HL-60 (cell line): ENCODE results near the gene MRPS2.

Source experiments
- DNase-seq, 2 experiments: peaks; one replicate each; pipeline ENCODE4 v3.0.0-alpha.2; 2010 to 2020; ENCODE audit warnings: low read depth in 1 of 2, low spot score in 1 of 2
- H3K27ac ChIP-seq: fragments of 250-450 bp; sonication (Bioruptor Pico); replicated peaks from 2 replicates; pipeline ENCODE4 v1.5.1; 2020; ENCODE audit warnings: mild to moderate bottlenecking, moderate library complexity
- H3K27me3 ChIP-seq: fragments of 250-450 bp; sonication (Bioruptor Pico); 2 replicates; pipeline ENCODE4 v1.5.1; 2021; ENCODE audit warnings: mild to moderate bottlenecking, moderate library complexity; ENCODE audit not compliant: insufficient read depth, poor library complexity, severe bottlenecking
- H3K4me3 ChIP-seq: replicated peaks from 2 replicates; pipeline ENCODE4 v1.5.1; 2011; ENCODE audit warnings: mild to moderate bottlenecking, control low read depth, low read length; ENCODE audit not compliant: insufficient read depth
- CTCF ChIP-seq: IDR thresholded peaks from one replicate; pipeline ENCODE4 v1.5.1; 2011; ENCODE audit warnings: low read length, control low read depth, inconsistent platforms; ENCODE audit not compliant: insufficient read depth
- GABPA ChIP-seq: IDR thresholded peaks from 2 replicates; pipeline ENCODE4 v1.6.1; 2012; ENCODE audit warnings: low read depth
- POLR2AphosphoS5 ChIP-seq: IDR thresholded peaks from 2 replicates; pipeline ENCODE4 v1.6.1; 2012; ENCODE audit warnings: low read depth
- REST ChIP-seq: IDR thresholded peaks from 2 replicates; pipeline ENCODE4 v1.6.1; 2012; ENCODE audit warnings: low read depth; ENCODE audit not compliant: insufficient replicate concordance
- SPI1 ChIP-seq: IDR thresholded peaks from 2 replicates; pipeline ENCODE4 v1.6.1; 2012; ENCODE audit warnings: low read depth, mild to moderate bottlenecking, borderline replicate concordance

The MRPS2 gene

GRCh38 chr9:135484460-135485277, 15.8 kb upstream of the MRPS2 start:
- DNase-seq = no peak
- Histone ChIP-seq H3K27ac (no peak overlapping the region), H3K4me3 (no peak overlapping the region), H3K27me3 (peaks cover 11% of the 10 kb centered on the region)
- TF ChIP-seq GABPA = no peak
- TF ChIP-seq CTCF = no peak
- TF ChIP-seq REST = no peak
- TF ChIP-seq SPI1 = no peak
- TF ChIP-seq POLR2AphosphoS5 = no peak

GRCh38 chr9:135485385-135485784, 15.1 kb upstream of the MRPS2 start:
- no peak for TF ChIP-seq POLR2AphosphoS5
- TF ChIP-seq REST = no peak
- TF ChIP-seq CTCF = no peak
- no peak for TF ChIP-seq SPI1
- no peak for TF ChIP-seq GABPA
- no peak for DNase-seq
- Histone ChIP-seq H3K27me3 (peaks cover 10% of the 10 kb centered on the region), H3K27ac (no peak overlapping the region), H3K4me3 (no peak overlapping the region)

GRCh38 chr9:135485832-135486231, 14.7 kb upstream of the MRPS2 start:
- TF ChIP-seq SPI1 = no peak
- no peak for TF ChIP-seq REST
- no peak for TF ChIP-seq CTCF
- no peak for TF ChIP-seq POLR2AphosphoS5
- TF ChIP-seq GABPA = no peak
- Histone ChIP-seq H3K27me3 (peaks cover 6% of the 10 kb centered on the region), H3K27ac (no peak overlapping the region), H3K4me3 (no peak overlapping the region)
- DNase-seq = no peak
